ENCODE data around the gene SF3A1. TPM values are rescaled to one million over a fixed set of nuclear protein-coding genes. Genes with fewer than 3 reads are reported as not detected.

The SF3A1 gene
- total RNA-seq, 1 donor from 2014 or later: 78.3 TPM

GRCh38 chr22:30310881-30311771 lies 45.6 kb downstream of the SF3A1 start:
- no peaks in the 10 kb centered on the region for H3K9me3 ChIP-seq
- H3K4me3 ChIP-seq: no peak overlapping the region
- H3K27me3 ChIP-seq: no peaks in the 10 kb centered on the region
- DNase-seq (ENCODE audit: extremely low spot score in 2 of 2): no peak
- peaks cover 99% of the 10 kb centered on the region for H3K4me1 ChIP-seq
- no peaks in the 10 kb centered on the region for H3K36me3 ChIP-seq
- intact Hi-C loops (cut with DNase I): no loop called here
- H3K27ac ChIP-seq: peak overlapping the region; percentile 87
- no peak for TF ChIP-seq CTCF (IDR thresholded peaks at IDR 0.05)
- peak; percentile 30 to 74 for TF ChIP-seq POLR2AphosphoS5 (IDR thresholded peaks at IDR 0.05; ENCODE audit: insufficient read depth in 1 of 2, low read depth in 1 of 2)
- no peak for TF ChIP-seq POLR2A (IDR thresholded peaks at IDR 0.05)

- DNase-seq (ENCODE audit: extremely low spot score in 2 of 2): no peak
- Histone ChIP-seq H3K4me3 (no peak overlapping the region), H3K9me3 (no peaks in the 10 kb centered on the region), H3K27ac (peak overlapping the region; percentile 87), H3K4me1 (peaks cover 99% of the 10 kb centered on the region), H3K27me3 (no peaks in the 10 kb centered on the region), H3K36me3 (no peaks in the 10 kb centered on the region)
- peak in 1 of 2 donors; percentile 30 for TF ChIP-seq POLR2AphosphoS5 (IDR thresholded peaks at IDR 0.05; ENCODE audit: insufficient read depth in 1 of 2, low read depth in 1 of 2)
- no peak for TF ChIP-seq CTCF (IDR thresholded peaks at IDR 0.05)
- TF ChIP-seq POLR2A (IDR thresholded peaks at IDR 0.05): no peak
- intact Hi-C loops (cut with DNase I): no loop called here
These were observed 46.5 kb downstream of the SF3A1 start for GRCh38 chr22:30309951-30310741.

- TF ChIP-seq POLR2AphosphoS5 (IDR thresholded peaks at IDR 0.05; ENCODE audit: insufficient read depth in 1 of 2, low read depth in 1 of 2) (peak in 1 of 2 donors; percentile 29), CTCF (IDR thresholded peaks at IDR 0.05) (no peak), POLR2A (IDR thresholded peaks at IDR 0.05) (no peak)
- Histone ChIP-seq H3K27ac (peak overlapping the region; percentile 87), H3K27me3 (no peaks in the 10 kb centered on the region), H3K4me3 (no peak overlapping the region), H3K36me3 (no peaks in the 10 kb centered on the region), H3K4me1 (peaks cover 99% of the 10 kb centered on the region), H3K9me3 (no peaks in the 10 kb centered on the region)
- intact Hi-C loops (cut with DNase I): no loop called here
- DNase-seq (ENCODE audit: extremely low spot score in 2 of 2): no peak
These were observed 48.0 kb downstream of the SF3A1 start for GRCh38 chr22:30308518-30309230.

- Histone ChIP-seq H3K4me1 (peaks cover 100% of the 10 kb centered on the region), H3K4me3 (no peak overlapping the region), H3K9me3 (no peaks in the 10 kb centered on the region), H3K36me3 (no peaks in the 10 kb centered on the region), H3K27ac (peak overlapping the region; percentile 87), H3K27me3 (no peaks in the 10 kb centered on the region)
- TF ChIP-seq POLR2A (IDR thresholded peaks at IDR 0.05) (no peak), POLR2AphosphoS5 (IDR thresholded peaks at IDR 0.05; ENCODE audit: insufficient read depth in 1 of 2, low read depth in 1 of 2) (no peak), CTCF (IDR thresholded peaks at IDR 0.05) (no peak)
- intact Hi-C loops (cut with DNase I): no loop called here
- DNase-seq (ENCODE audit: extremely low spot score in 2 of 2): no peak
These were observed 48.6 kb downstream of the SF3A1 start for GRCh38 chr22:30308093-30308492.

Measured in vagina (tissue), 2 donors.